Prostate gland (tissue), 2 donors: ENCODE data around the gene ZSCAN5A.

Source experiments
- POLR2A ChIP-seq: fragments of 450-650 bp; IDR thresholded peaks from one replicate; pipeline ENCODE4 v1.6.1; 2016; ENCODE audit warnings: antibody characterized with exemption, mild to moderate bottlenecking
- POLR2AphosphoS5 ChIP-seq: sonication (generic); formaldehyde crosslinking; IDR thresholded peaks from one replicate; pipeline ENCODE4 v1.6.1; 2017; ENCODE audit warnings: antibody characterized with exemption
- TF ChIP-seq, protein P1 (sequence below), 4 experiments: fragments of 200-600 bp in 2 of 4; fragments of 450-650 bp in 2 of 4; sonication (generic) in 2 of 4; IDR thresholded peaks; 1 replicate in 3 of 4; 2 replicates in 1 of 4; pipeline ENCODE4 v1.5.1; 2016 to 2019; ENCODE audit warnings: antibody characterized with exemption in 4 of 4, mild to moderate bottlenecking in 2 of 4, moderate library complexity in 2 of 4

GRCh38 chr19:56319991-56320390 is 5.4 kb upstream of the ZSCAN5A start:
- TF ChIP-seq, protein P1, sequence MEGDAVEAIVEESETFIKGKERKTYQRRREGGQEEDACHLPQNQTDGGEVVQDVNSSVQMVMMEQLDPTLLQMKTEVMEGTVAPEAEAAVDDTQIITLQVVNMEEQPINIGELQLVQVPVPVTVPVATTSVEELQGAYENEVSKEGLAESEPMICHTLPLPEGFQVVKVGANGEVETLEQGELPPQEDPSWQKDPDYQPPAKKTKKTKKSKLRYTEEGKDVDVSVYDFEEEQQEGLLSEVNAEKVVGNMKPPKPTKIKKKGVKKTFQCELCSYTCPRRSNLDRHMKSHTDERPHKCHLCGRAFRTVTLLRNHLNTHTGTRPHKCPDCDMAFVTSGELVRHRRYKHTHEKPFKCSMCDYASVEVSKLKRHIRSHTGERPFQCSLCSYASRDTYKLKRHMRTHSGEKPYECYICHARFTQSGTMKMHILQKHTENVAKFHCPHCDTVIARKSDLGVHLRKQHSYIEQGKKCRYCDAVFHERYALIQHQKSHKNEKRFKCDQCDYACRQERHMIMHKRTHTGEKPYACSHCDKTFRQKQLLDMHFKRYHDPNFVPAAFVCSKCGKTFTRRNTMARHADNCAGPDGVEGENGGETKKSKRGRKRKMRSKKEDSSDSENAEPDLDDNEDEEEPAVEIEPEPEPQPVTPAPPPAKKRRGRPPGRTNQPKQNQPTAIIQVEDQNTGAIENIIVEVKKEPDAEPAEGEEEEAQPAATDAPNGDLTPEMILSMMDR (IDR thresholded peaks at IDR 0.05) = no peak
- TF ChIP-seq POLR2AphosphoS5 (no peak), POLR2A (no peak)
